H1 (cell line): Measurements from ENCODE around the gene KMT2E. TPM values are rescaled to one million over a fixed set of nuclear protein-coding genes. Genes with fewer than 3 reads are reported as not detected.

Experiments
- BACH1 ChIP-seq: IDR thresholded peaks from 2 replicates; pipeline ENCODE4 v1.6.1; 2012; ENCODE audit warnings: low read length, improper control_type of control experiment
- polyA plus RNA-seq, 7 experiments: library from polyadenylated mRNA; depleted of rRNA in 3 of 7; stranded (reverse) in 5 of 7; unstranded in 2 of 7; fragments of >200 nt in 5 of 7; fragments of 200-250 nt in 2 of 7; gene quantifications; 1 replicate in 5 of 7; 2 replicates in 1 of 7; 4 replicates in 1 of 7; pipeline versions ENCODE4 v1.2.1 to v1.2.3, GENCODE V29; 2011 to 2013; ENCODE audit warnings: missing spikeins in 2 of 7, mixed read lengths in 2 of 7
- total RNA-seq: library from RNA; stranded (reverse); fragmentation: NEBNext Ultra II Directional; extraction: Animal tissue kit (Norgen Biotek cat#: 25700); gene quantifications from 2 replicates; pipeline ENCODE4 v1.2.1, GENCODE V29; 2021

KMT2E gene
- total and polyA plus RNA-seq, 2 of the 8 experiments (the other 6 are each of a cell fraction or from before 2014, with no cell fraction given) = 10.9 to 45.0 TPM

GRCh38 chr7:104964626-104965236, 49.3 kb upstream of the KMT2E start (continued):
- no peak for TF ChIP-seq BACH1
